SK-N-SH treated with all-trans-retinoic acid at 6 μM for 48 hours (cell line): ENCODE measurements around the gene FGD5.

Source experiments
- ARNTL ChIP-seq: fragments of 450-650 bp; formaldehyde crosslinking; IDR thresholded peaks from 2 replicates; pipeline ENCODE4 v1.5.0; 2020; ENCODE audit warnings: low read depth, mild to moderate bottlenecking, moderate library complexity, borderline replicate concordance
- RARB ChIP-seq: fragments of 250-450 bp; sonication (Bioruptor Pico); IDR thresholded peaks from 2 replicates; pipeline ENCODE4 v1.8.0; 2021; ENCODE audit warnings: mild to moderate bottlenecking, moderate library complexity
- SNAI2 ChIP-seq: fragments of 250-450 bp; sonication (Bioruptor Pico); IDR thresholded peaks from 2 replicates; pipeline ENCODE4 v1.5.0; 2020; ENCODE audit warnings: mild to moderate bottlenecking, moderate library complexity
- TF ChIP-seq, protein P1 (sequence below): fragments of 250-450 bp; sonication (Bioruptor Pico); IDR thresholded peaks from 2 replicates; pipeline ENCODE4 v1.8.0; 2020; ENCODE audit warnings: mild to moderate bottlenecking, moderate library complexity, borderline replicate concordance
- TF ChIP-seq, protein P2 (sequence below): fragments of 250-450 bp; sonication (Bioruptor Pico); IDR thresholded peaks from 2 replicates; pipeline ENCODE4 v1.5.1; 2020; ENCODE audit warnings: low read depth, mild to moderate bottlenecking, moderate library complexity

DNA sequence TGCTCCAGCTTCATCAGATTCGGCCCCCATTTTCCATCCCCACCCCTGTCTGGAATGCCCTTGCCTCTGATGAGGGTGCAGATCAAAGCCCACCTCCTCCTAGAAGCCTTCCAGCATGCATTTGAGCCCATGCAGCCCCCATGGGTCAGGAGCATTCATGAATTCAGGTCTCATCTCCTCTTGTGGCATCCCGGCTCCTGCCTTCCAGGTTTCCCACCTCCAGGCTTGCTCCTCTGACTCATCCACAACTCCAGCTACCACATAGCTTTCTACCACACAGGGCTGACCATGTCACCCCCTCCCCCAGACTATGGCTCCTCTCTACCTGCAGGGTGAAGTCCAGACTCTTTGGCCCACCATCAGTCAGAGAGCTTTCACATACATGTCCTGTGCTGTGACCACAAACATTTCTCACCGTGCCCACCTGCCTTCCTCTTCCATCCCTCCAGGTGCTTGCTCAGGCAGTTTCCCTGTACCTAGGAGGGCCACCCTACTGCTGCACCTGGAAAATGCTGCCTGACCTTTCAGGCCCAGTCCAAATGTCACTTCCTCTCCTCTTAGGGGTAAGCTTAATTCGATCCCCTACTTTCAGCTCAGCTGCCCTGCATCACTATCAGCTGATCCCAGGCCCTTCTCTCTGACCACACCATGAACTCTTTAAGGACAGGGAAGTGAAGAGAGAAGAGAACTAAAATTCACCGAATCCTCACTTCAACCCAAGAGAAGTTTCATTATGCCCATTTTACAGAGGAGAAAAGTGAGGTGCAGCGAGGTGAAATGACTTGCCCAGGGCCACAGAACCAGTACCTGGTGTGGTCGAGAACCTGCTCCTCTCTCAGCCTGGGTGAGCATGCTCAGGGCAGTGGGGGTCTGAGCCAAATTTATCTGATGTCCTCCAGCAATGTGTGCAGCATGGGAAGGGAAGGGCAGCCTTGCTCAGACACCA, 13.7 kb upstream of the FGD5 start:
- TF ChIP-seq RARB (CRISPR knock-in tag) (no peak), SNAI2 (CRISPR knock-in tag) (no peak), ARNTL (CRISPR knock-in tag) (no peak)
- TF ChIP-seq, protein P1, sequence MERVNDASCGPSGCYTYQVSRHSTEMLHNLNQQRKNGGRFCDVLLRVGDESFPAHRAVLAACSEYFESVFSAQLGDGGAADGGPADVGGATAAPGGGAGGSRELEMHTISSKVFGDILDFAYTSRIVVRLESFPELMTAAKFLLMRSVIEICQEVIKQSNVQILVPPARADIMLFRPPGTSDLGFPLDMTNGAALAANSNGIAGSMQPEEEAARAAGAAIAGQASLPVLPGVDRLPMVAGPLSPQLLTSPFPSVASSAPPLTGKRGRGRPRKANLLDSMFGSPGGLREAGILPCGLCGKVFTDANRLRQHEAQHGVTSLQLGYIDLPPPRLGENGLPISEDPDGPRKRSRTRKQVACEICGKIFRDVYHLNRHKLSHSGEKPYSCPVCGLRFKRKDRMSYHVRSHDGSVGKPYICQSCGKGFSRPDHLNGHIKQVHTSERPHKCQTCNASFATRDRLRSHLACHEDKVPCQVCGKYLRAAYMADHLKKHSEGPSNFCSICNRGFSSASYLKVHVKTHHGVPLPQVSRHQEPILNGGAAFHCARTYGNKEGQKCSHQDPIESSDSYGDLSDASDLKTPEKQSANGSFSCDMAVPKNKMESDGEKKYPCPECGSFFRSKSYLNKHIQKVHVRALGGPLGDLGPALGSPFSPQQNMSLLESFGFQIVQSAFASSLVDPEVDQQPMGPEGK (CRISPR knock-in tag): no peak
- TF ChIP-seq, protein P2, sequence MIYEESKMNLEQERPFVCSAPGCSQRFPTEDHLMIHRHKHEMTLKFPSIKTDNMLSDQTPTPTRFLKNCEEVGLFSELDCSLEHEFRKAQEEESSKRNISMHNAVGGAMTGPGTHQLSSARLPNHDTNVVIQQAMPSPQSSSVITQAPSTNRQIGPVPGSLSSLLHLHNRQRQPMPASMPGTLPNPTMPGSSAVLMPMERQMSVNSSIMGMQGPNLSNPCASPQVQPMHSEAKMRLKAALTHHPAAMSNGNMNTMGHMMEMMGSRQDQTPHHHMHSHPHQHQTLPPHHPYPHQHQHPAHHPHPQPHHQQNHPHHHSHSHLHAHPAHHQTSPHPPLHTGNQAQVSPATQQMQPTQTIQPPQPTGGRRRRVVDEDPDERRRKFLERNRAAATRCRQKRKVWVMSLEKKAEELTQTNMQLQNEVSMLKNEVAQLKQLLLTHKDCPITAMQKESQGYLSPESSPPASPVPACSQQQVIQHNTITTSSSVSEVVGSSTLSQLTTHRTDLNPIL (CRISPR knock-in tag): no peak
